MM.1S (cell line): Measurements from ENCODE around the gene ALDH8A1.
"Not testable (repeated sequence)": the region's sequence is repeated elsewhere in the genome, so short reads cannot be mapped to it uniquely, and the experiment has no call there.

Experiments used
- CTCF ChIP-seq: fragments of 300-600 bp; sonication (generic); IDR thresholded peaks from 2 replicates; pipeline ENCODE4 v1.5.1; 2016; ENCODE audit warnings: antibody characterized with exemption, low read length, mixed read lengths
- EZH2 ChIP-seq: fragments of 300-600 bp; sonication (generic); optimal IDR thresholded peaks from 2 replicates; pipeline ENCODE3; 2017; ENCODE audit warnings: low read depth, mild to moderate bottlenecking, antibody characterized with exemption, low read length, mixed read lengths
- EZH2phosphoT487 ChIP-seq: fragments of 300-600 bp; sonication (generic); IDR thresholded peaks from 2 replicates; pipeline ENCODE4 v1.6.1; 2018; ENCODE audit warnings: antibody characterized with exemption, low read length

GRCh38 chr6:134898166-134898565, 51.7 kb downstream of the ALDH8A1 start:
- TF ChIP-seq CTCF, EZH2, EZH2phosphoT487: not testable (repeated sequence)
